Trophoblast cell (in vitro differentiated cells and primary cell): ENCODE data around the gene SOBP.

Source experiments
- DNase-seq, 2 donors: peaks; one replicate each; pipeline ENCODE4 v3.0.0-alpha.2; 2016
- H2AFZ ChIP-seq: 2 replicates; pipeline ENCODE4 v1.6.1; 2013; ENCODE audit warnings: low read length, moderate library complexity, mild to moderate bottlenecking; ENCODE audit not compliant: insufficient read depth, poor library complexity
- H2AK5ac ChIP-seq: 2 replicates; pipeline ENCODE4 v1.6.1; 2013; ENCODE audit warnings: mild to moderate bottlenecking, low read length
- H2BK120ac ChIP-seq: 2 replicates; pipeline ENCODE4 v1.6.1; 2013; ENCODE audit warnings: low read length, mild to moderate bottlenecking, moderate library complexity; ENCODE audit not compliant: insufficient read depth, poor library complexity
- H2BK12ac ChIP-seq: 2 replicates; pipeline ENCODE4 v1.6.1; 2013; ENCODE audit warnings: mild to moderate bottlenecking, low read length, moderate library complexity
- H2BK5ac ChIP-seq: 2 replicates; pipeline ENCODE4 v1.6.1; 2013; ENCODE audit warnings: low read length, low read depth, moderate library complexity, mild to moderate bottlenecking; ENCODE audit not compliant: poor library complexity
- H3K14ac ChIP-seq: 2 replicates; pipeline ENCODE4 v1.6.1; 2013; ENCODE audit warnings: mild to moderate bottlenecking, low read length
- H3K18ac ChIP-seq: 2 replicates; pipeline ENCODE4 v1.6.1; 2013; ENCODE audit warnings: mild to moderate bottlenecking, low read length
- H3K23ac ChIP-seq: 2 replicates; pipeline ENCODE4 v1.6.1; 2013; ENCODE audit warnings: low read length
- H3K27ac ChIP-seq: 2 replicates; pipeline ENCODE4 v1.5.1; 2013; ENCODE audit warnings: low read depth, mild to moderate bottlenecking, inconsistent platforms, low read length, moderate library complexity
- H3K27me3 ChIP-seq: 2 replicates; pipeline ENCODE4 v1.6.1; 2013; ENCODE audit warnings: inconsistent platforms, mild to moderate bottlenecking, low read length, moderate library complexity; ENCODE audit not compliant: insufficient read depth
- H3K36me3 ChIP-seq, 2 experiments: 1 replicate in 1 of 2; 2 replicates in 1 of 2; pipeline ENCODE4 v1.6.1; 2013; ENCODE audit warnings: low read length in 2 of 2, mild to moderate bottlenecking in 2 of 2, moderate library complexity in 1 of 2; ENCODE audit not compliant: insufficient read depth in 2 of 2, control insufficient read depth in 1 of 2
- H3K4ac ChIP-seq: 2 replicates; pipeline ENCODE4 v1.6.1; 2013; ENCODE audit warnings: low read depth, mild to moderate bottlenecking, low read length, moderate library complexity
- H3K4me1 ChIP-seq, 2 experiments: 1 replicate in 1 of 2; 2 replicates in 1 of 2; pipeline ENCODE4 v1.6.1; 2013; ENCODE audit warnings: low read length in 2 of 2, mild to moderate bottlenecking in 2 of 2, moderate library complexity in 1 of 2; ENCODE audit not compliant: insufficient read depth in 2 of 2, control insufficient read depth in 1 of 2
- H3K4me2 ChIP-seq: 2 replicates; pipeline ENCODE4 v1.6.1; 2013; ENCODE audit warnings: inconsistent platforms, mild to moderate bottlenecking, low read length, moderate library complexity
- H3K4me3 ChIP-seq: 2 replicates; pipeline ENCODE4 v1.5.1; 2013; ENCODE audit warnings: mild to moderate bottlenecking, low read depth, low read length, inconsistent platforms
- H3K79me1 ChIP-seq: one replicate; pipeline ENCODE4 v1.6.1; 2013; ENCODE audit warnings: low read length
- H3K79me2 ChIP-seq: 2 replicates; pipeline ENCODE4 v1.6.1; 2013; ENCODE audit warnings: low read length, mild to moderate bottlenecking; ENCODE audit not compliant: control insufficient read depth, insufficient read depth, poor library complexity
- H3K9ac ChIP-seq: 2 replicates; pipeline ENCODE4 v1.6.1; 2013; ENCODE audit warnings: mild to moderate bottlenecking, low read length
- H3K9me3 ChIP-seq: 2 replicates; pipeline ENCODE4 v1.6.1; 2013; ENCODE audit warnings: low read depth, mild to moderate bottlenecking, control low read depth, inconsistent platforms, low read length; ENCODE audit not compliant: insufficient read depth
- H4K12ac ChIP-seq: 2 replicates; pipeline ENCODE4 v1.6.1; 2013; ENCODE audit warnings: low read depth, mild to moderate bottlenecking, low read length, moderate library complexity
- H4K8ac ChIP-seq: 2 replicates; pipeline ENCODE4 v1.6.1; 2013; ENCODE audit warnings: low read depth, mild to moderate bottlenecking, low read length, moderate library complexity
- H4K91ac ChIP-seq: one replicate; pipeline ENCODE4 v1.6.1; 2013; ENCODE audit warnings: low read depth, mild to moderate bottlenecking, low read length, moderate library complexity
- WGBS: extraction: QIAGEN DNeasy Blood & Tissue Kit; methylation state at CpG from one replicate; pipeline ENCODE4 v1.1.7; 2013; ENCODE audit warnings: missing lambda C conversion rate; ENCODE audit not compliant: insufficient read length, insufficient coverage; ENCODE audit errors: extremely low coverage; 5-methylcytosine and 5-hydroxymethylcytosine counted together

Gene SOBP

GRCh38 chr6:107589934-107590333 is 100.0 kb downstream of the SOBP start:
- no peak overlapping the region for H2BK120ac ChIP-seq
- H3K4me2 ChIP-seq, result no peak overlapping the region
- WGBS, result no CpG with 5 or more reads among the region's 2 CpGs
- H3K4me1 ChIP-seq, result no peaks in the 10 kb centered on the region
- no peak overlapping the region for H3K23ac ChIP-seq
- H3K9ac ChIP-seq, result no peak overlapping the region
- no peak overlapping the region for H2BK5ac ChIP-seq
- no peak overlapping the region for H4K12ac ChIP-seq
- H2BK12ac ChIP-seq, result no peak overlapping the region
- H3K18ac ChIP-seq, result no peak overlapping the region
- H2AFZ ChIP-seq, result no peak overlapping the region
- DNase-seq, result no peak
- no peak overlapping the region for H3K4me3 ChIP-seq
- H3K27me3 ChIP-seq, result no peaks in the 10 kb centered on the region
- no peak overlapping the region for H3K14ac ChIP-seq
- H3K27ac ChIP-seq, result no peak overlapping the region
- no peaks in the 10 kb centered on the region for H3K36me3 ChIP-seq
- no peaks in the 10 kb centered on the region for H3K79me2 ChIP-seq
- no peak overlapping the region for H4K8ac ChIP-seq
- H3K4ac ChIP-seq, result no peak overlapping the region
- no peaks in the 10 kb centered on the region for H3K9me3 ChIP-seq
- H3K79me1 ChIP-seq, result no peaks in the 10 kb centered on the region
- no peak overlapping the region for H2AK5ac ChIP-seq
- no peak overlapping the region for H4K91ac ChIP-seq

GRCh38 chr6:107590378-107590777 is 100.5 kb downstream of the SOBP start:
- H3K79me1 ChIP-seq, result no peaks in the 10 kb centered on the region
- H3K27ac ChIP-seq, result no peak overlapping the region
- H3K36me3 ChIP-seq, result no peaks in the 10 kb centered on the region
- no peaks in the 10 kb centered on the region for H3K27me3 ChIP-seq
- no peaks in the 10 kb centered on the region for H3K4me1 ChIP-seq
- H3K9me3 ChIP-seq, result no peaks in the 10 kb centered on the region
- DNase-seq, result no peak
- no peak overlapping the region for H2AFZ ChIP-seq
- no peak overlapping the region for H3K23ac ChIP-seq
- no peak overlapping the region for H4K12ac ChIP-seq
- H2AK5ac ChIP-seq, result no peak overlapping the region
- no peak overlapping the region for H2BK12ac ChIP-seq
- no peak overlapping the region for H3K4ac ChIP-seq
- H4K8ac ChIP-seq, result no peak overlapping the region
- H2BK120ac ChIP-seq, result no peak overlapping the region
- no peak overlapping the region for H3K9ac ChIP-seq
- no CpG with 5 or more reads among the region's 1 CpG for WGBS
- no peaks in the 10 kb centered on the region for H3K79me2 ChIP-seq
- H3K4me3 ChIP-seq, result no peak overlapping the region
- H4K91ac ChIP-seq, result no peak overlapping the region
- H2BK5ac ChIP-seq, result no peak overlapping the region
- no peak overlapping the region for H3K14ac ChIP-seq
- no peak overlapping the region for H3K18ac ChIP-seq
- no peak overlapping the region for H3K4me2 ChIP-seq

- Histone ChIP-seq H4K8ac (no peak overlapping the region), H3K79me1 (no peaks in the 10 kb centered on the region), H3K4ac (no peak overlapping the region), H3K27ac (no peak overlapping the region), H3K14ac (no peak overlapping the region), H3K79me2 (no peaks in the 10 kb centered on the region), H3K36me3 (no peaks in the 10 kb centered on the region), H2BK5ac (no peak overlapping the region), H4K91ac (no peak overlapping the region), H3K4me3 (no peak overlapping the region), H3K27me3 (no peaks in the 10 kb centered on the region), H2BK120ac (no peak overlapping the region), H3K23ac (no peak overlapping the region), H3K4me1 (no peaks in the 10 kb centered on the region), H3K18ac (no peak overlapping the region), H3K4me2 (no peak overlapping the region), H2AFZ (no peak overlapping the region), H3K9me3 (no peaks in the 10 kb centered on the region), H2AK5ac (no peak overlapping the region), H4K12ac (no peak overlapping the region), H2BK12ac (no peak overlapping the region), H3K9ac (no peak overlapping the region)
- DNase-seq, result no peak
- WGBS, result no CpG with 5 or more reads among the region's 1 CpG
Measured at GRCh38 chr6:107591346-107591745, 101.4 kb downstream of the SOBP start.

- H3K9ac ChIP-seq, result no peak overlapping the region
- H3K4ac ChIP-seq, result no peak overlapping the region
- H3K79me1 ChIP-seq, result no peaks in the 10 kb centered on the region
- no peak overlapping the region for H3K4me2 ChIP-seq
- H3K23ac ChIP-seq, result no peak overlapping the region
- H3K4me3 ChIP-seq, result no peak overlapping the region
- no peak overlapping the region for H2BK12ac ChIP-seq
- H3K36me3 ChIP-seq, result no peaks in the 10 kb centered on the region
- H4K91ac ChIP-seq, result no peak overlapping the region
- H3K79me2 ChIP-seq, result no peaks in the 10 kb centered on the region
- H3K18ac ChIP-seq, result no peak overlapping the region
- no peak overlapping the region for H2BK5ac ChIP-seq
- H2AFZ ChIP-seq, result no peak overlapping the region
- no peak overlapping the region for H2BK120ac ChIP-seq
- no CpG with 5 or more reads among the region's 2 CpGs for WGBS
- H3K4me1 ChIP-seq, result no peaks in the 10 kb centered on the region
- H3K27me3 ChIP-seq, result no peaks in the 10 kb centered on the region
- H4K12ac ChIP-seq, result no peak overlapping the region
- H3K14ac ChIP-seq, result no peak overlapping the region
- H3K27ac ChIP-seq, result no peak overlapping the region
- no peak for DNase-seq
- no peak overlapping the region for H4K8ac ChIP-seq
- H2AK5ac ChIP-seq, result no peak overlapping the region
- H3K9me3 ChIP-seq, result no peaks in the 10 kb centered on the region
Measured at GRCh38 chr6:107592806-107593205, 102.9 kb downstream of the SOBP start.
